HG03095 (cell line): ENCODE results near the gene WDR18.

Experiments
- ATAC-seq: cut with Tn5 transposase; IDR thresholded peaks from one replicate; pipeline ENCODE4 v1.9.1; 2021; ENCODE audit warnings: moderate library complexity; ENCODE audit not compliant: unreplicated experiment

The WDR18 gene

DNA sequence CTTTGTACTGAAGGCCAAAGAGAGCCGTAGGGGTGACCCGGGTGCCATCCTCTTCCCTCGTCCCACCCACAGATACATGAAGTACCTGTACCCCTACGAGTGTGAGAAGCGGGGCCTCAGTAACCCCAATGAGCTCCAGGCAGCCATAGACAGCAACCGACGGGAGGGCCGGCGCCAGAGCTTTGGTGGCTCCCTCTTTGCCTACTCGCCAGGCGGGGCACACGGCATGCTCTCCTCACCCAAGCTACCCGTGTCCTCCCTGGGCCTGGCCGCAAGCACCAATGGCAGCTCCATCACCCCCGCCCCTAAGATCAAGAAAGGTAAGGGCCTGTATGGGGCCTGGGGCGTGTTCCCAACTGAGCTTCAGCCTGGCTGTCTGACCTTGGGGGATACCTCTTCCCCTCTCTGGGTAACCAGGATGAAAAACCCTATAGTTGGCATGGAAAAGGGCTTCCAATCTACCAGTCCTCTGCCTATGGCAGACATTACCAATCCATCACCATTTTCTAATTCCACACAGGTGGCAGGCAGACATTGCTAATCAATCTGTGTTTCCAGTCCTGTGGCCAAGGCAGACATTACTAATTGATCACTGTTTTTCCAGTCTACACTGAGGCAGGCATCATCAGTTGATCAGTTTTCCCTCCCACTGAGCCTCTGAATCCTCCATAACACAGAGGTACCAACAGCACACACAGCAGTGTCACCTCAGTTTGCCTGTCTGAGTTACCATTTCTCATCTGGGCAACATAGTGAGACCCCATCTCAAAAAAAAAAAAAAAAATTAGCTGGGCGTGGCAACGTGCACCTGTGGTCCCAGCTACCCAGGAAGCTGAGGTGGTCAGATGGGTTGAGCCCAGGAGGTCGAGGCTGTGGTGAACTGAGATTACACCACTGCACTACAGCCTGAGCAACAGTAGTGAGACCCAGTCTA, 19.1 kb upstream of the WDR18 start:
- ATAC-seq, result no peak

DNA sequence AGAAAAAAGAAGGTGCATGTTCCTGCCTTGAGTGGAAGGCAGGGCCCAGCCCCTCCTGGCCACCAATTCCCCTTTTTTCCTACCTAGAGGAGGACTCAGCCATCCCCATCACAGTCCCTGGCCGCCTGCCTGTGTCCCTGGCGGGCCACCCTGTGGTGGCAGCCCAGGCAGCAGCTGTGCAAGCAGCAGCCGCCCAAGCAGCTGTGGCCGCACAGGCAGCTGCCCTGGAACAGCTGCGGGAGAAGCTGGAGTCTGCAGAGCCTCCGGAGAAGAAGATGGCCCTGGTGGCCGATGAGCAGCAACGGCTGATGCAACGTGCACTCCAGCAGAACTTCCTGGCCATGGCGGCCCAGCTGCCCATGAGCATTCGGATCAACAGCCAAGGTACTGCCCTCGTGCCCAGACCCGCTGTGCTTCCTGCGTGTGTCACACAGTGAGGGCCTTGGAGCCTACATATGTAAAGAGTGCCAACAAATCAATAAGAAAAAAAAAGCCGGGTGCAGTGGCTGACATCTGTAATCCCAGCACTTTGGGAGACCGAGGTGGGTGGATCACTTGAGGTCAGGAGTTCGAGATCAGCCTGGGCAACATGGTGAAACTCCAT, 17.6 kb upstream of the WDR18 start:
- no peak for ATAC-seq

DNA sequence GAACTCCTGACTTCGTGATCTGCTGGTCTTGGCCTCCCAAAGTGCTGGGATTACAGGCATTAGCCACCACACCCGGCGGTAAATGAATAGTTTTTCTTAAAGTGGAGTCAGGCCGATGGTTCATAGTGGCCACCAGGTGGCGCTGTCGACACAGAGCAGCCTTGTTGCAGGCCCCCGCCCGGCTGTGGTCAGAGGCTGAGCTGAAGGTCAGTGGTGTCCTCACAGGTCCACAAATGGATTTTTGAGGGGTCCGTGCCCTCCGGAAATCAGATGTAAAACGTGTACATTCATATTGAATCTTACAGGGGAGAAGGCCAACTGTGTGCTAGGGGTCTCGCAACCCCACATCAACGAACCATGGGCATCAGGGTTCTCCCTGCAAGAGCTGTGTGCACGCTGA, 13.4 kb upstream of the WDR18 start:
- ATAC-seq, result no peak

DNA sequence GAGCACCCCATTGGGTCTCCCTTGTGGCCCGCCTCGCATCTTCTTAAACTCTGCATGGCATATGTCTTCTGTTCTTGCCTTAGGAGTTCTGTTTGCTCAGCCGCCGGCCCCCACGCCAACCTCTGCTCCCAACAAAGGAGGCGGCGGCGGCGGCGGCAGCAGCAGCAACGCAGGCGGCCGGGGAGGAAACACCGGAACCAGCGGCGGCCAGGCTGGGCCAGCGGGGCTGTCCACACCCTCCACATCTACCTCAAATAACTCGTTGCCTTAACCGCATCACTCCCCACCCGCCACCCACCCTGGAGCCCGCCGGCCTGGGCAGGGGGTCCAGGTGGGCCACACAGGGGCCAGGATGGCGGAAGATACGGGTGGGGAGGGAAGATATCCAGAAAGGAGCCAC, 12.3 kb upstream of the WDR18 start:
- no peak for ATAC-seq

DNA sequence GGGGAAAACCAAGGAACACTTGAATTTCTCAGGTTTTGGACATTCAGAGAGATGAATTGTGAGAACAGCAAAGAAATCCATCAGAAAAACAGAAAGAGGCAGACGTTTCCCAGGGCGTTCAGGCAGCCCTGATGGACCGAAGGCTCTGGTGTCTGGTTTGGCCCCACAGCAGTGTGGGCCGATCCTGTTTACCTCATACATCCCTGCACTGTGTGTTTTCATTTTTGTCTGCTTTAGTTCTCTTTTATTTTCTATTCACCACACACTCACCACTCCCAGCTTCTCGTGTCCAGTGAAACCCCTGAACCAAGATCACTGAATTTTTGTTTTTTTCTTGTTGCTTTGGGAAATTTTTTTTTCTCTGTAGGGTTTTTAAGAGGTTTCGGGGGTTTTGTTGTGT, 11.9 kb upstream of the WDR18 start:
- no peak for ATAC-seq

DNA sequence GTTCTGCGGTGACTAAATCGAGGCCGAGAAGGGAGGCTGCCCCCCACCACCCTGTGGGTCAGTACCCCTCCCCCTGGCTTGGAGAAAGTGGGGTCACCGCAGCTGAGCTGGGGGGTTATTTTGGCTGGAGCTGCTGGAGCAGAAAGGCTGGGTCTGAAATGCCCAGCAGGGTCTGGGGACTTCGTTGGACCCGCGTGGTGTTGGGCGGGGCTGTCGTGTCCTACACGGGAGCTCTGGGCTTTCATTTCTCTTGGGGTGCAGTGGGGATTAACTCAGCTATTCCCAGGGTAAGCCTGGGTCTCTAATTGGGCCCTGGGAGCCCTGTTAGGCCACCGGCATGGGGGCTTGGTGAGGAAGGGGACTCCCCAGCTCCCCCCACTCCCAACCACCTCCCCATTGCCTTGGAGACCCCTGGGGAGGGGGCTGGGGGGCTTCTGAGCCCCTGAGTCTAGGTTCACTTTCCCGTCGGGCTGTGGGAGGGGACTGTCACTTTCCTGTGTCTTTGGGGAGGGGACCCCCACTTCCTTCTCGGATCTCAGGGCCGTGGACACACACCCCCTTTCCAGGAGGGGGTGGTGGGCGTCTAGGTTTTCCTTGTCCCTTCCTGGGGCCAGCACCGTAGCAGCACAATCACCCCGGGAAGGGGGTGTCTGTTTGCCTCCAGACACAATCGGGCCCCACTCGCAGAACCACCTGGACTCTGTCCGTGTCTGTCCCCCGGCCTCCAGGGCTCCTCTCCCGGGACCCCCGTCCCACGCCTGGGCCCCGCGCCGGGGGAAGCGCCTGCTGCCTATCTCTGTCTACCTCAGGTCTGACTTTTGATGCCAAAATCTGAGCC, 10.2 kb upstream of the WDR18 start:
- no peak for ATAC-seq

DNA sequence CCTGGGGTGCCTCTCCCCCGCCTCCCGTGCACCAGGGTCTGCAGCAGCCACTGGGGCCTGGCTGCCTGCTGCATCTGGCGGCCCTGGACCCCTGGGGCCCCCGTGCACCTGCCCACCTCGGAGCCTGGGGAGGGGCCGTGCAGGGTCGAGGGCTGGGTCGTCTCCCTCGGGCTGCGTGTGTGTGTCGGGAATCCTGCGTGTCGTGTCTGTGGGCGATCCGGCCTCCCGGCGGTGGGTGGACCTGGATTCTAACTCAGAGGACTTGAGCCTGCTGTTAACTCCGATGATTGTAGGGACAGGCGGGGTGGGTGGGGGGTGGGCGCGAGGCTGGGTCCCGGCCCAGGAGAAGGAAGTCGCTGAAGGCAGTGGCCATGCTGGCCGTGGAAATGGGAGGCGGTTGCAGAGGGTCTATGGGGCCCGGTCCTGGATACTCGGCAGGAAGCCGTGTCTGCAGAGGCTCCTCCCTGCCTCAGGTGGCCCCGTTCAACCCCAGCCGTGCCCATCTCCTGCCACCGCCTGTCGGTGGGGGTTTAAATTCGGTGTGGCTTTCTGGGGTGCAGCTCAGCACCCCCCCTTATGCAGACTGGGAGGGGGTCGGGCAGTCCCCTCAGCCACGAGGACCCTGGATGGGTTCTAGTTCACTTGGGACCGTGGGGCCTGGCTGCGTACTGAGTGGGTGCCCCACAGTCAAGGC, 9.4 kb upstream of the WDR18 start:
- ATAC-seq, result no peak

DNA sequence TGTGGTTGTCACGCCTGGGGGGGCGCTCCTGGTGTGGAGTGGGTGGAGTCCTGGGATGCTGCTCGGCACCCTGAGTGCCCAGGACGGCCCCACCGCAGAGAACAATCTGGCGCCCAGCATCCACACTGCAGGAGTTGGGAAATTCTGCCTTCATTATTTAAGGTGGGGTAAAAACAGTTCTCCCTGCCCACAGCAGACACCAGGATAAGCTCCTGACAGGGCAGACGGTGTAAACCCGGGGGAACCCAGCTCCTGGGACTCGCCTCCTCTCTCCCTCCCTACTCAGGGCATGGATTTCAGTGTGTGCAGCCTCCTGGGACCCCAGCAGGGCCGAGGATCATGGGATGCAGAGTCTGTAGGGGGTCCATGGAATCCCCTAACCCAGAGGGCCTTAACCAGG, 7.7 kb upstream of the WDR18 start:
- ATAC-seq, result no peak

DNA sequence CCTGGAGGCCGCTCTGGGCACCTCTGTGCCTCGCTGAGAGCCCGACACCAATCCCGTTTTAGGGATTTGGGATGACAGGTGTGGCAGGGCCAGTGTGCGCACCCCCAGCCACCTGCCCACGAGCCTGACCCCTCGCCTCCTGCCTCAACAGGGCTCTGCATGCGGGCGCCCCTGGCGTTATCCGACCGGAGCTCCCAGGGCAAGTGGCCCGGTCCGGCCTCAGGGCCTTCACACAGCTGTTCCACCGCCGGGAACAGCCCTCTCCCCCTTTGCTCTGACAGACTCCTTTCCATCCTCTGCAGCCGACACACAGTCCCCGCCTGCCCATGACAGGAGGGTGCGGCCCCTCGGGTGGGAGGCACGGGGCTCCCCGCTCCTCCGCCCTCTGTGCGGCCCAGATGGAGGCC, 7.1 kb upstream of the WDR18 start:
- ATAC-seq, result no peak

DNA sequence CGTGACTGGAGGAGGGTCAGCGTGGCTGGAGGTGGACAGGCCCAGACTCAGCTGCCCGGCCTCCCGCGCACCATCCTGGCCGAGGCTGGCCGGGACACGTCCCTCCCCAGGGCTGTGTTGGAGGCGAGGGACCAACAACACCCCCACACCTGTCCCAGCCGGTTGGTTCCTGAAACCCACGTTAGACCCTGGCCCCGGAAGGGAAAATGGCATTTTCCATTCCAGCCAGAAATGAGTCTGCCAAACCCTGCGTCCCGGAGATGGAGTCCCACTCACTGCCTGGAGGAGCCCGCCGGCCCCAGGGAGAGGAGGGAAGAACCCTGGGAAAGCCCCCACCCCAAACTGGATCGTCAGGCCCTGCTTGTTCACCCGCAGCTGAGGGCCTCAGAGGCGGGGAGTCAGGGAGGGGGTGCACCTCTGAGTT, 4.8 kb upstream of the WDR18 start:
- no peak for ATAC-seq

DNA sequence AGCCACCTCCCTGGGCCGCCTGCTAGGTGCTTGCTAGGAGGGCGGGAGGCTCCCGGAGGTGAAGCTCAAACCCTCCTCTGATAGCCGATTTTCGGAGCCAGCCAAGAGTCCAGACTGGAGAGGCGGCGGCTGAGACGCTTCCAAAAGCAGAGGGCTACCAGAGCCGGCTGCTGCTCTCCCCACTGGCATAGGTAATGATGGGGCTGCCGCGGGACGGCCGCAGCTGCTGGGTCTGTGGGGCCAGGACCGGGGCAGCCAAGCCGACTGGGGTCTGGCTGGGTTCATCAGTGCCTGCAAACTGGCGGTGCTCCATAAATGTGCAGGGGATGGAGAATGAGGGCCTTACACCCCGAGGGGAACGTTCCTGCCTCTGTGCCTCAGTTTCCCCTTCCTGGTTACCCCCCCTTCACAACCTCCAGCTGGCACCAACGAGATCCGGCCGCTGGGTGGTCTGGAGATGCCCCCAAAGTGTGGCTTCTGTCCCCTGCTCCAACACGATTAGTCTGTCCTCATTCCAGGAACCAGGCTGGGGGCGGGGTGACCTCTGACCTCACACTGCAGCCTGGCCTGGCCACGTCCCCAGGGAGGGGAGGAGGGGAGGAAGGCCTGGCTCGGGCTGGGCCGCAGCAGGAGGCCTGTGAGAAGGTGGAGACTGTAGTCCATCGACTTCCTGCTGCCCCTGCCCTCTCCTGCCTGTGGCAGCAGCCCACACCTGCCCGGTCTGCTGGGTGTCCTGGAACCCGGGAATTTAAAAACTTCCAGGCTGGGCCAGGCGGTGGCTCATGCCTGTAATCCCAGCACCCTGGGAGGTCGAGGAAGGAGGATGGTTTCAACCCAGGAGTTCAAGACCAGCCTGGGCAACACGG, 3.8 kb upstream of the WDR18 start:
- ATAC-seq, result no peak

DNA sequence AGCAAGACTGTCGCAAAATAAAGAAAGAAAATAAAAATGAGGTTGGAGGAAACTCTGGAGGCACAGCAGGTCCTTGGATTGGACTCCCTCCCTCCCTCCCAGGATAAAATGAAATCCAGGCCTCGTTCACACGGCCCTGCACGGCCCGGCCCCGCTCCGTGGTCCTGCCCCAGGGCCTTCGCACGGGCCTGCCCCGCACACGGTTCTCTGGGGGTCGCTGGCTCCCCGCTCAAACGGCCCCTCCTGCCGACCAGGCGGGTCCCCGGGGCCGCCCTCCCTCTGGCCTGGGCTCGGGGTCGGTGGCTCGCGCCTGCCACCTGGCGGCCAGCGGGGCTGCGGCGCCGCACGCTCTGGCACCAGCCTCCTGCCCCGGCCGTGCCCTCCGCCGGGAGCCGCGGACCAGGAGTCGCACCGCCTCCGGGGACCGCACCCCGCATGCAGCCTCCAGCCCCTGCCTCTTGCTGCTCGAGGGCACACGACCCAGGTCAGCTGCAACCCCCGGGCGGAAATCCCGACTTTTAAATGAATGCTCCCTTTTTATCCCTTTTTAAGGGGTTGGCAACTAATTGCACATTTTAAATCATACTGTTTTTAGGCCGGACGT, 1.5 kb upstream of the WDR18 start:
- peak; percentile 44 for ATAC-seq

DNA sequence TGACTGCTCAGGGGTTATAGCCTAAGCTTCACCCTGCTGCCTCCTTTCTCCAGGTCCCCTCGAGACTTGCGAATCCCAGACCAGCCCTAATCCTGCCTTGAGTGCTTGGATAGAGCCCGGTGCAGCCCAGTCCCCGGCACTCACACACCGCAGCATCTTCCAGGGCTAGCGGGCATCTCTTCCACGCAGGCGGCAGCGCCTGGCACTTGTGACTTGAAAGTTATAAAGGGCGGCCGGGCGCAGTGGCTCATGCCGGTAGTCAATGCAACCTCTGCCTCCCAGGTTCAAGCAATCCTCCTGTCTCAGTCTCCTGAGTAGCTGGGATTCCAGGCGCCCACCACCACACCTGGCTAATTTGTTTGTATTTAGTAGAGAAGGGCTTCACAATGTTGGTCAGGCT, 1.9 kb downstream of the WDR18 start:
- ATAC-seq, result no peak

DNA sequence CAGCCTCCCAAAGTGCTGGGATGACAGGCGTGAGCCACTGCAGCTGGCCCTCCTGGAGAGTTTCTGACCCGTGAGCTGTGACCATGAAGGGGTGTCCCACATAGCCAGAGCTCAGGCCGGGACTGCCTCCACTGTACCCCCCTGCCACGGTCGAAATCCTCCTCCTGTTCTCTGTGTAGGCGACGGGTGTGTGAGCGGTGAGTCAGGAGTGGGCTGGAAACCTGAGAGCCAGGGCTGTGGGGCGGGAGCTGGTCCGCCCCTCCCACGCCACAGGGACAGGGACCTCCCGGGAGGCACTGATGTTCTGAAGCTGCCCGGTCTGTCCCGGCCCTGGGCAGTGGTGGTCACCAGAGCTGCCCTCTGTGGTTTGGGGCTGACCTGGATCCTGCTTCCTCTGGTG, 3.9 kb downstream of the WDR18 start:
- no peak for ATAC-seq

DNA sequence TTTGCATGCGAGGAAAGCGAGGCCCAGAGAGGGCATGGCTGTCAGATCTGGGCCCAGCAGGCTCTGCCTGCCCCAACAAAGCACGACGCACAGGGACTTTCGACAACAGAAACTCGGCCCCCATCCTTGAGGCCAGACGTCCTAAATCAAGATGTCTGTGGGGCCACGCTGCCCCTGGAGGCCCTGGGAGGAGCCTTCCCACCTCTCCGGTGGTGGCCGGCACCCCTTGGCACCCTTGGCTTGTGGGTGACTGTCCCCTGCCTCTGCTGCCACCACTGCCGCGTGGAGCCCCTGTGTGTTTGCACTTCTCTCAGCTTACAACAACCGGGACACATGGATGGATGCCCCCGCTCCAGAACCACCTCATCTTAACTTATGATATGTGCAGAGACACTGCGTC, 4.4 kb downstream of the WDR18 start:
- no peak for ATAC-seq

DNA sequence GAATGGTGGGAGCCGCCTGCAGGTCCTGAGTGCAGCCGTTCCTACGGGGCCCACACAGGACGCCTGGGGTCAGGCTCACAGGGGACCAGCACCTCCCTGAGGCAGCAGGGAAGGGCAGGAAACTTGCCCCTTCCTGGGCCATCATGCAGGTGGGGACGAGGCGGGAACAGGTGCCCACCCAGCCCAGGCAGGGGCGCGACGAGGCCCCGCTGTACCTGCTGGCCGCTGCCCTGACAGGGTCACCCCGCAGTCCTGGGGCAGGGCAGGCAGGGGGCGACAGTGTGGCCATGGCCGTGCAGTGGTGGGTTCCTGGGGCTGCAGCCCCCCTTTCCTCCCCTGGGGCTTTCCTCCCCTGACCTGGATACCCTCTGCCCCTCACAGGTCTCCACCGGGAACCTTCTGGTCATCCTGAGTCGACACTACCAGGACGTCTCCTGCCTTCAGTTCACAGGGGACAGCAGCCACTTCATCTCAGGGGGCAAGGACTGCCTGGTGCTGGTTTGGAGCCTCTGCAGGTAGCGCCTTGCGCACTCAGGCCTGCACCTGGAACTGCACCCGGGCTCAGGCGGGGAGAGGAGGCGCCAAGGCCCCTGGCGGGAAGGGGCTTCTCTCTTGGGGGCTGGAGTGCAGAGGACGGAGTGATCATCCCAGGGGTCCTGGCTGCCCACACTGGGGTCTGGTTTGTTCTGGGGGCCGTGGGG, 5.4 kb downstream of the WDR18 start:
- ATAC-seq, result no peak

DNA sequence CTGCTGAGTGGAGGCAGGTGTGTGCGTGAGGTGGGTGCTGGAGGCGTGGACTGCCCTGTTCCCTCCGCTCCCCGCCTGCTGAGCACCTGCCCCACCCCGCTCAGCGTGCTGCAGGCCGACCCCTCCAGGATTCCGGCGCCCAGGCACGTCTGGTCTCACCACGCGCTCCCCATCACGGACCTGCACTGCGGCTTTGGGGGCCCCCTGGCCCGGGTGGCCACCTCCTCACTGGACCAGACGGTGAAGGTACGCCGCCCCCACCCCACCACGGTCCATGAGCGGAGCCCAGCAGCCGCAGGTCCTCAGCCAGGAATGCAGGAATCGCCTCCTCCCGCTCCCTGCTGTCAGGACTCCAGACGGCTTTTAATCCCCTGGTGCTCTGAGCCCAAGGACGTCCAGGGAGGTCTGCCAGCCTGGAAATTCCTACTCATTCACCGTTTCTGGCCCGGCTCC, 6.0 kb downstream of the WDR18 start:
- no peak for ATAC-seq

DNA sequence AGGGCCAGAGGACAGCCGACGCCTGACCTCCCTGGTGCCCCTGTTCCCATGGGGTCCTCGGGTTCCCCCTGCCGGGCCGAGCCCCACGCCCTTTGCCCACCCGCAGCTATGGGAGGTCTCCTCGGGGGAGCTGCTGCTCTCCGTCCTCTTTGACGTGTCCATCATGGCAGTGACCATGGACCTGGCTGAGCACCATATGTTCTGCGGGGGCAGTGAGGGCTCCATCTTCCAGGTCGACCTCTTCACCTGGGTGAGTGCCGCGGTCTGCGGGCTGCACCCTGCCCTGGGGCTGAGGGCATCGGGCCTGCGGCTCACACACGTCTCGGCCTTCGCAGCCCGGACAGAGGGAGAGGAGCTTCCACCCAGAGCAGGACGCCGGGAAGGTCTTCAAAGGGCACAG, 6.6 kb downstream of the WDR18 start:
- no peak for ATAC-seq
